PC-9 (cell line): ENCODE results near the gene SESN1. TPM values are rescaled to one million over a fixed set of nuclear protein-coding genes. Genes with fewer than 3 reads are reported as not detected.

Experiments
- BruUV-seq: library from RNA; stranded (reverse); fragments of 400-500 nt; replicated peaks from 2 replicates; lab custom pipeline; 2021; lab: Mats Ljungman, UMichigan
- CTCF ChIA-PET: fragments of 300-600 bp; sonication (Branson Sonifier 250); formaldehyde crosslinking; loops from one replicate; lab custom pipeline; 2022; ENCODE audit warnings: antibody characterized with exemption; lab: Charles Lee
- POLR2A ChIA-PET: fragments of 300-600 bp; sonication (Branson Sonifier 250); formaldehyde crosslinking; loops from one replicate; lab custom pipeline; 2022; ENCODE audit warnings: antibody characterized with exemption; ENCODE audit not compliant: unreplicated experiment; lab: Charles Lee
- DNase-seq, 2 experiments: peaks; one replicate each; pipeline versions ENCODE4 v3.0.0 to v3.0.0-alpha.2; 2015 to 2022; ENCODE audit warnings: mixed read lengths in 1 of 2
- H2AFZ ChIP-seq: fragments of 200-600 bp; sonication (generic); 2 replicates; pipeline ENCODE4 v1.8.1; 2017; ENCODE audit warnings: antibody characterized with exemption
- H3F3A ChIP-seq: fragments of 200-600 bp; sonication (generic); 2 replicates; pipeline ENCODE4 v1.8.1; 2017; ENCODE audit warnings: antibody characterized with exemption, mild to moderate bottlenecking, low read depth; ENCODE audit not compliant: insufficient read depth
- H3K27ac ChIP-seq: fragments of 200-600 bp; sonication (generic); 2 replicates; pipeline ENCODE4 v1.6.1; 2016; ENCODE audit warnings: mixed run types
- H3K27me3 ChIP-seq: fragments of 200-600 bp; sonication (generic); 2 replicates; pipeline ENCODE4 v1.6.1; 2016; ENCODE audit warnings: low read depth, mixed run types; ENCODE audit not compliant: insufficient read depth
- H3K36me3 ChIP-seq: fragments of 200-600 bp; sonication (generic); 2 replicates; pipeline ENCODE4 v1.6.1; 2016; ENCODE audit warnings: low read depth, mixed run types
- H3K4me1 ChIP-seq: fragments of 200-600 bp; sonication (generic); replicated peaks from 2 replicates; pipeline ENCODE4 v1.6.1; 2016; ENCODE audit warnings: mixed run types; ENCODE audit not compliant: insufficient read depth
- H3K4me2 ChIP-seq: fragments of 200-600 bp; sonication (generic); 2 replicates; pipeline ENCODE4 v1.6.1; 2017; ENCODE audit warnings: mixed run types
- H3K4me3 ChIP-seq: fragments of 200-600 bp; sonication (generic); 2 replicates; pipeline ENCODE4 v1.6.1; 2016; ENCODE audit warnings: mixed run types
- H3K79me2 ChIP-seq: fragments of 200-600 bp; sonication (generic); 2 replicates; pipeline ENCODE4 v1.6.1; 2017; ENCODE audit warnings: low read depth, mixed run types
- H3K9me2 ChIP-seq: fragments of 200-600 bp; sonication (generic); 2 replicates; pipeline ENCODE4 v1.8.1; 2017; ENCODE audit warnings: mild to moderate bottlenecking; ENCODE audit not compliant: insufficient read depth
- H3K9me3 ChIP-seq: fragments of 200-600 bp; sonication (generic); 2 replicates; pipeline ENCODE4 v1.8.1; 2016; ENCODE audit warnings: low read depth; ENCODE audit not compliant: insufficient read depth
- H4K20me1 ChIP-seq: fragments of 200-600 bp; sonication (generic); 2 replicates; pipeline ENCODE4 v1.8.1; 2017; ENCODE audit not compliant: insufficient read depth
- CTCF ChIP-seq: fragments of 200-600 bp; sonication (generic); conservative IDR thresholded peaks from 2 replicates; pipeline ENCODE4 v1.6.1; 2017; ENCODE audit warnings: mixed run types, antibody characterized with exemption, mild to moderate bottlenecking, moderate library complexity
- EZH2 ChIP-seq: fragments of 200-600 bp; sonication (generic); IDR thresholded peaks from 2 replicates; pipeline ENCODE4 v1.8.0; 2017; ENCODE audit warnings: antibody characterized with exemption, low read depth
- intact Hi-C: fragments of 100-400 bp; cut with micrococcal nuclease; formaldehyde crosslinking; loops from one replicate; pipeline ENCODE4 v1.10.0; 2022; ENCODE audit not compliant: unreplicated experiment
- total RNA-seq: library from RNA; stranded (reverse); gene quantifications from 2 replicates; pipeline ENCODE4 v1.2.3, GENCODE V29; 2021

The SESN1 gene
- total RNA-seq, 1 experiment from 2014 or later: 6.5 TPM

GRCh38 chr6:109024368-109024767, 70.3 kb downstream of the SESN1 start:
- no peak for TF ChIP-seq EZH2
- TF ChIP-seq CTCF: no peak
- H3K9me3 ChIP-seq: no peaks in the 10 kb centered on the region
- H3K4me2 ChIP-seq: no peak overlapping the region
- intact Hi-C loops: no loop called here
- H4K20me1 ChIP-seq: no peaks in the 10 kb centered on the region
- ChIA-PET POLR2A (no interaction called here), CTCF (no interaction called here)
- BruUV-seq: no TSS peak
- no peaks in the 10 kb centered on the region for H3K36me3 ChIP-seq
- no peak overlapping the region for H3K27ac ChIP-seq
- H3K4me3 ChIP-seq: no peak overlapping the region
- no peaks in the 10 kb centered on the region for H3K79me2 ChIP-seq
- no peaks in the 10 kb centered on the region for H3K27me3 ChIP-seq
- H3F3A ChIP-seq: no peaks in the 10 kb centered on the region; the same call in 1 of the 2 replicates
- peaks cover 5% of the 10 kb centered on the region for H3K9me2 ChIP-seq
- no peak for DNase-seq
- H2AFZ ChIP-seq: no peak overlapping the region
- no peaks in the 10 kb centered on the region for H3K4me1 ChIP-seq

- Histone ChIP-seq H3K4me2 (no peak overlapping the region), H3K27ac (no peak overlapping the region), H3K9me3 (no peaks in the 10 kb centered on the region), H4K20me1 (no peaks in the 10 kb centered on the region), H3K27me3 (no peaks in the 10 kb centered on the region), H3K4me1 (no peaks in the 10 kb centered on the region), H3K79me2 (no peaks in the 10 kb centered on the region), H3K4me3 (no peak overlapping the region), H3K36me3 (no peaks in the 10 kb centered on the region), H2AFZ (no peak overlapping the region), H3F3A (no peaks in the 10 kb centered on the region; the same call in 1 of the 2 replicates), H3K9me2 (peaks cover 5% of the 10 kb centered on the region)
- ChIA-PET POLR2A (no interaction called here), CTCF (no interaction called here)
- no peak for TF ChIP-seq EZH2
- TF ChIP-seq CTCF: no peak
- BruUV-seq: no TSS peak
- intact Hi-C loops: no loop called here
- DNase-seq: no peak
Observed at GRCh38 chr6:109023356-109023925, 71.2 kb downstream of the SESN1 start.

GRCh38 chr6:109021870-109022269, 72.8 kb downstream of the SESN1 start:
- BruUV-seq: no TSS peak
- POLR2A ChIA-PET: interaction anchor here (0.6 kb wide), 1 partner anchor 15 kb away, joined by 4 read pairs; no protein-coding TSS in a partner anchor
- intact Hi-C loops: no loop called here

More at GRCh38 chr6:109021870-109022269, 72.8 kb downstream of the SESN1 start:
- H3K27me3 ChIP-seq: no peaks in the 10 kb centered on the region
- TF ChIP-seq CTCF (no peak), EZH2 (no peak)
- CTCF ChIA-PET: interaction anchor here (0.7 kb wide), 1 partner anchor 644 kb away, joined by 4 read pairs; no protein-coding TSS in a partner anchor
- no peaks in the 10 kb centered on the region; the same call in 1 of the 2 replicates for H3F3A ChIP-seq
- H3K4me1 ChIP-seq: no peaks in the 10 kb centered on the region
- H3K4me2 ChIP-seq: no peak overlapping the region
- no peak overlapping the region for H3K4me3 ChIP-seq
- H3K9me3 ChIP-seq: no peaks in the 10 kb centered on the region
- no peaks in the 10 kb centered on the region for H3K79me2 ChIP-seq
- no peak overlapping the region for H2AFZ ChIP-seq
- DNase-seq: no peak
- H3K9me2 ChIP-seq: peaks cover 5% of the 10 kb centered on the region
- no peaks in the 10 kb centered on the region for H4K20me1 ChIP-seq
- no peak overlapping the region for H3K27ac ChIP-seq
- no peaks in the 10 kb centered on the region for H3K36me3 ChIP-seq
